Non-pigmented ciliary epithelial cell (primary cell): ENCODE data around the gene SLC6A20.

ENCODE experiments used
- DNase-seq: peaks from one replicate; pipeline ENCODE4 v3.0.0-alpha.2; 2010; ENCODE audit warnings: low read depth

The SLC6A20 gene

DNA sequence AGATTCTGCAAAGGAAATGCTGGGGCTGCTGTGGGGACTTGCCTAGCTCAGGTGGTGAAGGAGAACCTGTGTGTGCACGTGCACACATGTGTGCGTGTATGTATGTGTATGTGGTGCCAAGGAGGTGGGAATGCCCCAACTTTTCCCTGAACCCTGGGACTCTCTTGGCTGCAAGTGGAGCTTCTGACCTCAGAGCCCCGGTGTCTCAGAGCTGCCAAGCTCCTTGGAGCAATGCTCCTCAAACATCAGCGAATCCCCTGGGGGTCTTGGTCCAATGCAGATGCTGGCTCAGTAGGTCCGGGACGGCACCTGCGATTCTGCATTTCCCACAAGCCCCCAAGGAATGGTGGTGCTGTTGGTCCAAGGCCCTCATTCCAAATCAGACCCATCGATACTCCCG lies 5.8 kb upstream of the SLC6A20 start:
- DNase-seq: no peak

DNA sequence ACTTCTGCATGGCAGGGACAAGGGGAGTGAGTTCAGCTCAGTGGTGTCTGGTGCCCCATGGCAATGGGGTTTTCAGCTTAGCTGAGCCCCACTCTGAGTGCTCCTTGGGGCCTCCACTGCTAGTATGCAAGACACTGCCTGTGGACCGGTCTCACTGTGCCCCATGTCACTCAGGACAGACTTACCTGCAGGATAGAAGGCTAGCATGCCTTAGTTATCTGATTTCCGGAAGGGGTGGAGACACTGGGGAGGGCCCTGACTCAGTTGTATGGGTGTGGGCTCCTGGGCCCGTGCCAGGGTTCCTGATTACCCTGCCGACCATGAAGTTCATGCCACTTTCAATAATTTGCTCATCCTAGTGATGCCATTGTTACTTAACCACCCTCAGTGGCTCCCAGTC lies 4.3 kb upstream of the SLC6A20 start:
- DNase-seq: no peak

DNA sequence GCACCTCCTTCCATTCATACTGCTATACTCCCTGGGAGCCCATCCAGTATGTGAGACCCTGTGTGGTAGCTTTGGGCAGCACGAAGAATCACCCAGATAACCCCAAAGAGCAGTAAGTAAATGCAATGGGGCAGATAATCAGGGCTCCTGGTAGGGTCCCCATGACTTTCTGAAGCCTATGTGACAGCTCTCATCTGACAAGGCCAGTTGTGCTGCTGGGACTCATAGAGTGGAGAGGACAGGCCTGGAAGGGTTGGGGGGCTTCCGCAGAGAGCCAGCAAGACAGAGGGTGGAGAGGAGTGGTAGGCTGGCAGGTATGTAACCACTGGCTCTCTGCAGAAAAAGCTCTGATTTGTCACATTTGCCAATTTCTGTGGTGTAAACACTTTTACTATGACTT lies 3.2 kb upstream of the SLC6A20 start:
- no peak for DNase-seq

DNA sequence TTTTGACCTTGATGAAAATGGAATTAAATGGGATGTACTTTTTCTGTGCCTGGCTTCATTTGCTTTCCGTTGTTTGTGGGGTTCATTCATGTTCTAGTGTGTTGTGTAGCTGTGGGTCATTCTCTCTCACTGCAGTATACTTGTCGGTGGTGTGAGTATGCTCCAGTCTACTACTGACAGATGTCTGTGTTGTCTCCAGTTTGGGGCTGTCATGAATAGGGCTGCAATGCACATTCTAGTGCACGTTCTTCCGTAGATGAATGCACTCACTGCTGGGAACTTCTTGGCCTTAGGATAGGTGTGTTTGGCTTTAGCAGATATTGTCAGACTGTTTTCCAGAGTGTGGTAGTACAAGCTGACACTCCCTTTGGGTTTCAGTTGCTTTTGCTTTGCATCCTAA lies 1.7 kb upstream of the SLC6A20 start:
- no peak for DNase-seq

DNA sequence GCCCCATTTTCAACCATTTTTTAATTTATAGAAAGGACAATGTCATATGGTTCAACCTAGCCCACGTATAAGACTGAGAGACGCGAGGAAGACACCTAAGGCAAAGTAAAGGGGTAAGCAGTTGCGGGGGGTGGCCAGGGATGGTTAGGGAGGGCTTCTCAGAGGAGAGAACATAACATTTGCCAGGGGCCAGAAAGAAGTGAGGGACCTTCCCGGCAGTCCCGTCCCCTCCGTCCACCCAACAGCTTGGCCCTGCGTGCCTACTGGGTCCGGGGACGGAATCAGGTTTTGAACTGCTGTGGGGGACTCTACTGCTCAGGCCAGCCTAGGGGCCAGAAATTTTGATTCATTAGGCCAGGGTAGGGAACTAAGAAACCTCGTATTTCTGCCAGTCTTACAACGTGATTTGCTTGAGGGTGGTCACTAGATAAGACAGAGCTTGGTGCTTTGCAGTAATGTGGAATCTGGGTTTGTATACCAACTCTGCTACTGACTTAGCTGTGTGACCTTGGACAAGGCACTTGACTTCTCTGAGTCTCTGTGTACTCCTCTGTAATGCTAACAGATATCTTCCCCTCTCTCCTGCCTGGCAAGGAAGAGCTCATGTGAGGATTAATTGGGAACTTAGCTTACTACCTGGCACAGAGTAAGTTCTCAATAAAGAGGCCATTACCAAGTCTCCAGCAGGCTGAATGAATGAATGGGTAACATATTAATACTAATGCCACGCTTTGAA lies 734 bp upstream of the SLC6A20 start:
- DNase-seq: no peak

DNA sequence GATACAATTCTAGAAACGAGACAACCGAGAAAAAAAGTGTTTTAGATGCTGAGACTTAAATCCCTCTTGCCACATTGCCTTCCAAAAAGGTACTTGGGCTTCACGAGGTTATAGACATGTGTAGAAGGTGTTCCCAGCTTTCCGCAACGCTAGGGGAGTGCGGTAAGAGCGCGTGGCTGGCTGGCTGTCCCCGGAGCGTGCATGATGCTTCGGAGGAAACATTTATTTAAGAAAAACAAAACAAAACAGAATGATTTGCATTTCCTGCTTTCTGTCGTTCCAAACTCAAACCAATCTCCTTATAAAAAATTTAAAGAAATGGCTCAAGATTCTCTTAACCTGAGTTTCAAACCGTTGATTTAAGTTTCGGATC lies 841 bp downstream of the SLC6A20 start:
- no peak for DNase-seq

DNA sequence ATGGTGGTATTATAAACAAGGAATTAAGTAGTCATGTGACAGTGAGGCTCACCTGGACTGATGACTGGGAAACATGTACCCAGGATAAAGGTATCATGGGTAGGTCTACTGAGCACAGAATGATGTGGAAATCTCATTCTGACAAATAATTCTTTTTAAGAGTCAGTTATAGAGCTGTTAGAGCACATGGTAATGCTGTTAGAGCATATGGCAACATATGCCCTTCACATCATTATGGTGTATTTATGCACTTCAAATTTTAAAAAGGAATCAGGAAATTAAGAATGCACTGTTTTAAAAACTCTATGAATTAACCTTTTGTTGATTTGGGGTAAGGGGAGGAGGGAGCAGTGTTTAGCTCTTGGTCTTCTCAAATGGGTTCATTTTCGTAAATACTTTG lies 1.7 kb downstream of the SLC6A20 start:
- no peak for DNase-seq

DNA sequence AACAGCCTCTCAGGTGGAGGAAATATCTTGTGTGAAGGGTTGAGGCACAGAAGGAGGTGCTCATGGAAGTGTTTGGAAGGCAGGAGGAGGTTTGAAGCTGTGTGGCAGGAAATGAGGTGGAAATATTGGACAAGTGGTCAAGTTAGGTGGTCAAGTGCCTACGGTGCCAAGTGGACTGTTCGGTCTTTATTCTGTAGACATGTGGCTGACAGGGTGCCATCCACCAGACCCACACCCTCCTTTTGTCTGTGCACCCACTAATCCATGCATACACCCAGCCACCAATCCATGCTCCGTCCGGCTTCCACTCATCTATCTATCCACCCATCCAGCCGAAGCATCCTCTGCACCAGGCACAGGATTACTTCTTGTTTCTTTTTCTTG lies 2.2 kb downstream of the SLC6A20 start:
- no peak for DNase-seq

DNA sequence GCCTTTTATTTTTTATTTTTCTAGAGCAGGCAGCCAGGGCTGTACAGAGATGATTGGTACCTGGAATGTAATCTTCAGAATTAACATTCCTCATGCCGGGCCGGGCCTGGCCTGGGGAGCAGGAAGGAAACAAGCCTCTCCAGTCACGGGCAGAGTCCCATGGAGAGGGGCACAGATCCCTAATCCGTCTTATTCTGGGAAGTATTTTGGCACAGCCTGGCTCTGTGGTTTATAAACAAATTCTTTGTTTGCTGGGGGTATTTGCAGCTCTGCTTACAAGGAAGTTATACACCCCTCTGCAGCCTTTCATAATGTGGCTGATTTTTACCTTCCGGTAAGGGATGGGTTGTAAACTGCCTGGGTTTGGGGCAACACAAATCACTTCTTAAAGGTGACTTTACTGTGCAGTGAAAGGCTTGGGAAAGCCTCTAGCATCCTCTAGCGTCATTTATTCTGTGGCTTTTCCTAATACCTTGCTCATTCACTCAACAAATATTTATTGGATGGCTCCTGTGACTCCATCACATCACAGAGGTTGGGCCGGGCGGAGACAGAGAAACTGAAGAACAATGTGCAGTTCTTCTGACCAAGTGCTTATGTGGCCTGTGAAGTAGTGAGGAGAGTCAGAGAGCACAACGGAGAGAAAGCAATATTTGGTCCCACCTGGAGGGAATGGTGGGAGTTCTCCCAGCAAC lies 2.7 kb downstream of the SLC6A20 start:
- DNase-seq: no peak

DNA sequence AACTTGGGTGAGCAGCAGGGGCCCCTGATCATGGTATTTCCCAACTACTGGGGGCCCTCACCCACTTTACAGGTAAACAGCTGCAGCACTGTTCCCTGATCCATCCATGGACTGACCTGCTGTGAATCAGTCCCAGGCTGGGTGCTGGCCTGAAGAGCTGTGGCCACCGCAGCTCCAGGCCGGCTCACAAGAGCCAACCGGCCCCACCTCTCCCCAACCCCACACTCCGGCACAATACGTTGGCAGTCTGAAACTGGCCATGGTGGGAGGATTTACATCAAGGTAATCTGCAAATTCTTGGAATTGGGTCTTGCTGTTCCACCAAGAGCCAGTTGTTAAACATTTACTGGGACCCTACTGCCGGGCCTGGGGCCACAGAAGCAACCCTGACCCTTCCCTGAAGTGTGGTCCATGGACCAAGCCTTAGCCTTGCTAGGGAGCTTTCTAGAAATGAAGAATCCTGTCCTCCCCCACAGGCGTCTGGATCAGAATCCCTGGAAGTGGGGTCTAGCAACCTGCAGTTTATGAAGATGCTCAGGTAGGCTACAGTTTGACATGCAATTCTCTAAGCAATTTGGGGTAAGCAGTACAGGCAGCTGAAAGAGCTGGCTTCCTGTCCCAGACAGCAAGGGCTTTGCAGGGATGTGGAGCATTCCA lies 3.7 kb downstream of the SLC6A20 start:
- no peak for DNase-seq

DNA sequence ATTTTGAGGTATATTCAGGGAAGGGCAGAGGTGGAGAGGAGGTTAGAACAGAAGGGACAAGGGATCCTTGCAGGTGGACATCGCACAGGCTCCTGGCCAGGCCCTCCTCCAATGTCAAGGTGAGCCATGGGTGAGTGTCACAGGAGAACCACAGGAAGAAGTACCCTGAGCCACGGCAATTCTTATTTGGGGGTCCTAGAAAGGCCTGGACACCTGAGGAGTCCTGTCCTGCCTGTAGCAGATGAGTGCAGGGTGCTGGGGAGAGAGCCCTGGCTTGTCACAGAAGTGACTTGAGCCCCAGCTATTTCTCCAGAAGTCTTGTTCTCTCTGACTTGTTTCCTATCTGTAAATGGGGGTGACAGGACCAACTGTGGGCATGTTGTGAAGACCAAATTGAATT lies 4.3 kb downstream of the SLC6A20 start:
- DNase-seq: no peak

DNA sequence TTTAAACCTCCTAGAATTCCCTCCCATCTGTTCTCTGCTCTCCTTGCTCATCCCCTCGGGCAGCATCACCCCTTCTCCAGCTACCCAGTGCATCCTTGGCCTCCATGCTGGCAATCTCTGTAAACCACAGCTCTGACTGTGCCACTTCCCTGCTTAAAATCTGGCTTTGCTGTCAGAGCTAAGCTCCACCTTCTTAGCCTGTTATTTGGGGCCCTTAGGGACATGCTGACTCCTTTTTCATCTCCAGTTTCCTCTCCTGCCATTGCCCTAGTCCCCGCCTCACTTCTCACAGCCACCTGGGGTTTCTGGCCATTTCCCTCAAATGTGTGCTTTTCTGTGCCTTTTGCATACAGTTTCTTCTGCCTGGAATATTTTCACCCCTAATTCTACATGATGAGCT lies 5.7 kb downstream of the SLC6A20 start:
- no peak for DNase-seq

DNA sequence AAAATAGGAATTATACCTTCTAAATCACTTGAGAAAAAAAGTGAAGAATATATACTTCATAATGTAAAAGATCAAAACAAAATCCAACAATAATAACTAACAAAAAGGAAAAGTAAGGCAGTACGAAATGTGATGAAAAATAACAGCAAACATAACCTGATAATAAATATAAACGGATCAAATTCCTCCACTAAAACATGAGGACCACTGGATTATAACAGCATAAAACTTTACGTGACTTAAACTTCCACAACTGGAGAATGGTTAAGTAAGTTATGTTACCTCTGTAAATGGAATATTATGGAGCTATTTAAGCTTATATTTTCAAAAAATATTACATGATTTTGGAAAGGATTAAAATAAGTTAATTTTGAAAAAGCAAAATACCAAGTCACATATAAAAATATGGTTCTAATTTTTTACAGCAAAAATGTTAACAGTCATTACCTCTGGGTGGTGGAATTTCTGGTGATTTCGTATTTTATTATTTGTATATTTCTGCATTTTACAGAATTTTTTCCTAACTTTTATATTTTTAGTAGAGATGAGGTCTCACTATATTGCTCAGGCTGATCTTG lies 7.0 kb downstream of the SLC6A20 start:
- DNase-seq: no peak

DNA sequence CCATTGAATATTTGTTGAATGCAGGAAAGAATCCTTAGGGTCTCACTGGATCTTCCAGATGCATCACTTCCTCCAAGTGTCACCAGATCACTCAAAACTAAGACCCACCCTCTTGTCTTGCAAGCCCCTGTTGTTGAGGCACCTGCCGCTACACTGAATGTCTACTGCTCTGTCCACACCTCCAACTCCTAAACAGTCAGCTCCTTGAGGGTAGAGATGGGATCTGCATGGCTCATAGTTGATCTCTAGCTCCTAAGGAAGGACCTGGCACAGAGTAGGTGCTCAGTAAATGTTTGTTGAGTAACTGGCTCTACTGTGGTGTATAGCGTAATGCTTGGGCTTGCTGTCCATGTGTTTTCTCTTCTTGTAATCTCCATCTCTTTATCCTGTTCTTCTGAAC lies 8.8 kb downstream of the SLC6A20 start:
- no peak for DNase-seq

DNA sequence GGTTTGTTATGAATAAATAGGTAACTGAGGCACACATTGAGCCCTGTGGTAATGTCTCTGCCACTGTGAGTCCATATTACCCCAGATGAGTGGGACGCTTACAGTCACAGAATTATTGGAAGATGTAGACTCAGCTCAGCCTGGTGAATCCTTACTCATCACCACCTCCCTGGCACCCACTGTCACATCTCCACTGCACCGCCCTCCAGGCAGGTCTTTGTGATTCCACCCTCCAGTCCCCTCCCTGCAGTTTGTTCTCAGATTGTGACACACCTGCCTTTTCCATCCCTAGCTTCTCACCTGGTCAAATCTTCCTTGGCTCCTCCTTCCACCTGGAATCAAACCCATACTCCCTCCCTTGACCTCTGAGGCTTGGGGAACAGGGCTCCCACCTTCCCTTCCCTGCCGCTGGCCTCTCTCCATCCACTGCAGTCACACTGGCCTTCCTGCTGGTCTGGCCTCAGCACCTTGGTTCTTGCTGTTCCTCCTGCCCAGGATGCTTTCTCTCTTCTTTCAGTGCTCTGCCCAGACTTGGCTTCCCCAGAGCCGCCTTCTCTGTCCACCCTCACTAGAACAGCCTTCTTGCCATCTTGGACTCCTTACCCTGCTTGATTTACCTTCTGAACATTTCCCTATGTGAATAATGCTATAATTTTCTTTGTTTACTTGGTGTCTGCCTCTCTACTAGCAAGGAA lies 9.4 kb downstream of the SLC6A20 start:
- no peak for DNase-seq

DNA sequence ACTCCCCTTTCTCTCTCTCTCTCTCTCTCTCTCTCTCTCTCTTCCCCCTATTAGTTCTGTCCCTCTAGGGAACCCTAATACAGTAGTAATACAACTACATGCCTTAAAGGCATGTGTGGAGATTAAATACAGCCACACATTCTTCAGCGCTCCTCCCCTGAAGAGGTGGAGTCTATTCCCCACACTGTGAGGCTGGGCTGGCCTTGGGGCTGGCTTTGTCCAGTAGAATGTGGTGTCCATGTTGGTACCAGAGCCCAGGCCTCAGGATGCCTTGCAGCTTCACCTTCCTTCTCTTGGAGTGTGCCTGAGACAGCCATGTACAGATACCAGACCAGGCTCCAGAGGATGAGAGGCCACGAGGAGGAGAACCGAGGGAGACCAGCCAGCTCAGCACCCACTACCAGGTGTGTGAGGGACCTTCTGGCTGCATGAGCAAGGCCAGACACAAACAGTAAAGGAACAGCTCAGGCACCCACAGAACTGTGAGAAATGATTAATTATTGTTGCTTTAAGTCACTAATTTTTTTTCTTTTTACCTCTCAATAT lies 10.7 kb downstream of the SLC6A20 start:
- DNase-seq: no peak

DNA sequence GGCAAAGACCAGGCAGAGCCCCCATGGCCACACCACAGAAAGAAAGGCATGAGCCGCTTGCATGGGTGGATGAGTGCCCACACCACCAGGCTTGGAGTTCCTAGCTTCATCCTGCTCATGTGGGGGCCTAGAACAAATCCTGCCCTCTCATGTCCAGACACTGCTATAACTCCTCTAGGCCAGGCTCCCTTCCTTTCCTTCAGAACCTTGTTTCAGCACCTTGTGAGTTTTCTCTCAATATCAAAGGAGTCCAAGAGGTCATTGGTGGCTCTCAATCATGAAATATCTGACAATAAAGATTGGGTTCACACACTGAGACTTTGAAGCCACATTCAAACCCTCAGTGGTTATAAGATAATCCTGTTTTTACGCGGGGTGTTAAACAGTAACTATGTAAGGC lies 12.7 kb downstream of the SLC6A20 start:
- DNase-seq: no peak

DNA sequence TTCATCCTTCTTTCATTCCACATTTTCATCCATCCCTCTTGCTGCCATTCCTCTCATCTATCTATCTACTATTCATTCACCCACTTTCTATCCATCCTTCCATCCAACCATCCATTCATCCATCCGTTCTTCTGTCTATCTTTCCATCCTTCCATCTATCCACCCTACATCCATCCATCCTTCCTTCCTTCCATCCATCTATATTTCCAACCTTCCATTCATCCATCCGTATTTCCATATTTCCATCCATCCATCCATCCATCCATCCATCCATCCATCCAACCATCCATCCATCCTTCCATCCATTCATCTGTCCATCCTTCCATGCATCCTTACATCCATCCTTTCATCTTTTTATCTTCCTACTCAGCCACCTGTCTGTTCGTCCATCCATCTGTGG lies 14.0 kb downstream of the SLC6A20 start:
- DNase-seq: no peak

DNA sequence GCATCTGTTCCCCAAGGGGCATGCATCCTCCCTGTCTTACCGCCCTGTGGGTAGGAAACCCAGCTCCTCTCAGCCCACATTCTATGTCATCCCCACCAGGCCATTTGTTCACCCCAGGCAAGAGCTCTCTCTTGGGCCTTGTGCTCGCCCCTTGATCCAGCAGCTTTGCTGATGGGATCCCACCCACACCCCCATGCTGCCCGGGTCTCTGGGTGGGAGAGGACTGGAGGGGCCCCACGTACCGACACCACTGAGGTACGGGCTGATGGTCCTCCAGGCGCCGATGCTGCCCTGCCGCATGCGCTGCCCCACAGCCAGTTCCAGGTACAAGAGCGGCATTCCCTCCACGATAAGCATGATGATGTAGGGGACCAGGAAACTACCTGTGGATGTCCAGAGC lies 14.5 kb downstream of the SLC6A20 start:
- DNase-seq: no peak

DNA sequence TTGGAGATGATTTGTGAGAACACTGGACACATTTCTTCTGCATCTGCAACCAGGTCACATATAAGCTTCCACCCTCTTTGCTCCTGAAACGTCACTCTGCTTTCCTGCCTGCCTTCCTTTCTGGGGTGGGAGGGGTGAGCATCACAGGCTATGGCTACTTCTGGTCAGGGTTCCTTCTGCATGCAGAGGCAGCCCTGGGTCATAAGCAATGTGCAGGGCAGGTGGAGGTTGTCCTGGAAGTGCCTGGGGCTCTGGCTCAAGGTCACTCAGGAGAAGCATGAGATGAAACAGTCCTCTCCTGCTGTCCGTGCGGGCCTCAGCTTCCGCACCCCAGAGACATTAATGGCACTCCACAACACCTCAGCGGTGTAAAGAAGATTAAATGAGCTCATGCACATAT lies 15.1 kb downstream of the SLC6A20 start:
- DNase-seq: no peak

DNA sequence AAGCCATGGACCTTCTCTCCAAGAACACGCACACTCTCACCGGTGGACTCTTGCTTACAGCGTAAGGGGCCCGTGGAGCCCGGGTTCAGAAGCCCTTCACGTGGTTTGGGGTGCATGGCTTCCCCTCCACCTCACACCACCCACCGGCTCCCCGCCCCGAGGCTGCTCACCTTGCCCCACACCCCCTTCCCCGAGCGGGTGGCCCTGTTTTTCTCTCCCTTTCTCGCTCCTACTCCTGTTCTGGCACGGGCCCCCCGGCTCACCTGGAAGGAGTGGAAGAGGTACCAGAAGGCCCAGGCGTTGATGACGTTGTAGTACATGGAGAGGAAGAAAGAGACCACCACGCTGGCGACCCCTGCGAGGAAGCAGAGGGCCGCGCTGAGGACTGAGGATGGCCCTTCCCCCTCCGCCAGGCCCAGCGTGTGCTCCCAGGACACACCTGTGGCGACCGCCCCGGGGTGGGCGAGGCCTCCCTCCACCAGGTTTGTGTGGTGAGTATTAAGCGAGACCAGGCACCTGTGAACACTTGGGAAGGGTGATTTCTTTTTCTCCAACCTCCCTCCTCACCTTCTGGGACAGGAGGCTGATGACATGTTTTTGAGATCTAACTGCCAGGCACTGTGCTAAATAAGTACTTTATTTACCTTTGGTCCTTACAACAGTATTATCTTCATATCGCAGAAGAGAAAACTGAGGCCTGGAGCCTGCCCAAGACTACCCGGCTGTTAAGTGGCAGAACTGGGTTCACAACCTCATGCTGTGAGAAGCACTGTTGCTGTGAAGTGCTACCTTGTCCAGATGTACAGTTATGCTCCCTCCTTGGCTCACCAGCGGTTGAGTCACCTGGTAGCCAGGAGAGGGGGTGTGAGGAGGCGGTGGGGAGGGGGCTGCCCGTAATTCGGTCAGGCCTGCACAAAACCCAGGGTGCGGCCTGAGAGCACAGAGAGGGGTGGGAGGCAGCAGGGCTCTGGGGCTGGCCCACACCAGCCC lies 16.3 kb downstream of the SLC6A20 start:
- DNase-seq: no peak
